ENCODE results near the gene RPGRIP1L.

RPGRIP1L gene

DNA sequence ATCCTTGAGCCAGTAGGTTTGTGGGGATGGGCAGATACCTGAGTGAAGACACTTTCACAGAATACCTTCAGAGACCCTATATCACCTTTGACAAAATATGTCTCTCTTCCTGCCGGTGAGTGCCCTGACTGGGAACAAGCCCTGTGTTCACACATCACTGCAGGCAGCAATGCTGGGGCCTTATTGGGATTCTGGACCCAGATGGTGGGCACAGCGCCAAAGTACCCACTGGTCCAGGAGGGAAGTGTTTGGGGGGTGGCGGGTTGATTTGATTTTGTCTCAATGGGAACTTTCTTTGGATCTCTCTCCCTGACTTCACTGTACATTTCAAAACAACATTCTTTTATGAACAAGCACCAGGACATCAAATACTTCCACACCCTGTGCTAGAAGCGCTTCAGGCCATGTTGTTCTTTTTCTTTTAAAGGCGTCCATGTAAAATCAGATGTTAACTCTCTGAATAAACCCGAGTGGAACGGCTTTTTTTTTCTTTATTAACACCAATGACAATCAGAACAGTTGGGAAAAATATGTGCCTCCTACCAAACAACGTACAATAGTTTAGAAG lies 138.3 kb downstream of the RPGRIP1L start:
- H3K4me2 ChIP-seq (ENCODE audit: low read length) = no peak overlapping the region
- H3K4me1 ChIP-seq (ENCODE audit: control insufficient read depth, insufficient read depth, low read length) = no peaks in the 10 kb centered on the region
- H3K36me3 ChIP-seq (ENCODE audit: insufficient read depth, low read length) = no peaks in the 10 kb centered on the region
- H3K27me3 ChIP-seq (ENCODE audit: control insufficient read depth, insufficient read depth, low read length) = peaks cover 14% of the 10 kb centered on the region
- H3K9me3 ChIP-seq (replicated peaks; ENCODE audit: low read length) = no peaks in the 10 kb centered on the region
- H3K9ac ChIP-seq (ENCODE audit: low read depth, low read length) = no peak overlapping the region
- H3K4me3 ChIP-seq (ENCODE audit: low read length) = no peak overlapping the region

DNA sequence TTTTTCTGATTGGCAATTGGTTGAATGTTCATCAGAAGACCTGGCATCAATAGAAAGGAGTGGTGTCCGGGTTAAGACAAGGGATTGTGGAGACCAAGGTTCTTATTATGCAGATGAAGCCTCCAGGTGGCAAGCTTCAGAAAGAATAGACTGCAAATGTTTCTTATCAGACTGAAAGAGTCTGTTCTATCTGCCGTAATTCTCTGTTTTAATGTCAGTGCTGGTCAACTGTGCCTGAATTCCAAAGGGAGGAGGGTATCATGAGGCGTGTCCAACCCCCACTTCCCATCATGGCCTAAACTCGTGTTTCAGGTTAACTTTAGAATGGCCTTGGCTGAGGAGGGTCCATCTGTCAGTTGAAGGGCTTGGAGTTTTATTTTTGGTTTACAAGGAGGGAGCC lies 140.2 kb downstream of the RPGRIP1L start:
- H3K27me3 ChIP-seq (ENCODE audit: control insufficient read depth, insufficient read depth, low read length) = peaks cover 3% of the 10 kb centered on the region
- no peaks in the 10 kb centered on the region for H3K4me1 ChIP-seq (ENCODE audit: control insufficient read depth, insufficient read depth, low read length)
- no peak overlapping the region for H3K9ac ChIP-seq (ENCODE audit: low read depth, low read length)
- H3K9me3 ChIP-seq (replicated peaks; ENCODE audit: low read length) = no peaks in the 10 kb centered on the region
- no peak overlapping the region for H3K4me3 ChIP-seq (ENCODE audit: low read length)
- H3K4me2 ChIP-seq (ENCODE audit: low read length) = no peak overlapping the region
- H3K36me3 ChIP-seq (ENCODE audit: insufficient read depth, low read length) = no peaks in the 10 kb centered on the region

DNA sequence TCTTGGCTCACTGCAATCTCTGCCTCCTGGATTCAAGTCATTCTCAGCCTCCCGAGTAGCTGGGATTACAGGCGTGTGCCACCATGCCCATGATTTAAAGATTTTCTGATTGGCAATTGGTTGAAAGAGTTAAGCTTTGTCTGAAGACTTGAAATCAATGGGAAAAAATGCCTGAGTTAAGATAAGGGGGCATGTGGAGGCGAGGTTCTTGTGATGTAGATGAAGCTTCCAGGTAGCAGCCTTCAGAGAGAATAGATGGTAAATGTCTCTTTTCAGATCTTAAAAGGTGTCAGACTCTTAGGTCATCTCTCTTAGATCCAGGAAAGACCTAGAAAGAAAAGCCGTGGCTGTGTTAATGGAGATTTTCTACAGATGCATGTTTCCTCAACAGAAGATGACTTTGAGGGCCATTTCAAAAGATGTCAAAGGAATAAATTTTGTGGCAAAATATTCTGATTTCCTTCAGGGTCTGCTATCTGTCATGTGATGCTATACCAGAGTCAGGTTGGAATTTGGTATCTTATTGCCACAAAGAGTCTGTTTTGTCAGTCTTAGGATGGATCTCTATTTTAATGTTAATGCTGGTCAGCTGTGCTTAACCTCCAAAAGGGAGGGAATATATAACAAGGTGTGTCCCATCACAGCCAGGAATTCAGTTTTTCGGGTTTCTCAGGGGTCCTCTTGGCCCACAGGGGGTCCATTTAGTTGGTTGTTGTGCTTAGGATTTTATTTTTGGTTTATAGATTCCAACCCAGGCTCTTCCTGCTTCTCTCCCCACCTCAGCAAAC lies 142.4 kb downstream of the RPGRIP1L start:
- peaks cover 5% of the 10 kb centered on the region for H3K27me3 ChIP-seq (ENCODE audit: control insufficient read depth, insufficient read depth, low read length)
- no peaks in the 10 kb centered on the region for H3K4me1 ChIP-seq (ENCODE audit: control insufficient read depth, insufficient read depth, low read length)
- H3K9ac ChIP-seq (ENCODE audit: low read depth, low read length) = no peak overlapping the region
- no peak overlapping the region for H3K4me3 ChIP-seq (ENCODE audit: low read length)
- no peaks in the 10 kb centered on the region for H3K36me3 ChIP-seq (ENCODE audit: insufficient read depth, low read length)
- no peak overlapping the region for H3K4me2 ChIP-seq (ENCODE audit: low read length)
- no peaks in the 10 kb centered on the region for H3K9me3 ChIP-seq (replicated peaks; ENCODE audit: low read length)

DNA sequence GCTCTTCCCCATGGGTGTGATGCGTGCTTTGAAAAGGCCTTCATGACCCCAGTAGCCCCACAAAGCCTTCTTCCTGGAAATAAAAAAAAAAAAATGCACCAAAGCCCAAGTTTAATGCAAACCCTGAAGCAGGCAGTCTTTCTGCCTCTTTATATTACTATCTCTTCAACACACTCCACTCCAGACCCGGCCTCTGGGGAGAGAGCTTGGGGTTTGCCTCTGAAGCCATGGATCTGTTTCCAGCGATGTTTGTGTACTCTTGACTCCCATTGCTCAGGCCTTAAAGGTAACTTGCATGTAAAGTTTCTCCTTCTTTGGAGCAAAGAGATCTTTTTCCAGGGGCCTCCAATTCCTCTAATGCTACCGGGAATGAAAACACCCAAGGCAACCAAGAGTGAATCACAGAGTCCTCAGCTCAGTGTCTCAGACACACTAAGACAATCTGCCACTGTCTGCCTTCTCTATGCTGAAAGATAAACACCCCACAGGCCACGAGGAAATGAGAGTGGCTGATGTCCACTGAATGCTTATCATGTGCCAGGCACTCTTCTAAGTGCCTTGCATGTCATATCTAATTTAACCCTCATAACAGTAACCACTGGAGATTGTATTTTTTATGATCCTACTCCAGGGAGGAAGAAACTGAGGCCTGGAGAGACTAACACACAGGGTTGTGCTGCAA lies 144.2 kb downstream of the RPGRIP1L start:
- no peaks in the 10 kb centered on the region for H3K36me3 ChIP-seq (ENCODE audit: insufficient read depth, low read length)
- H3K9ac ChIP-seq (ENCODE audit: low read depth, low read length) = no peak overlapping the region
- H3K4me1 ChIP-seq (ENCODE audit: control insufficient read depth, insufficient read depth, low read length) = no peaks in the 10 kb centered on the region
- H3K27me3 ChIP-seq (ENCODE audit: control insufficient read depth, insufficient read depth, low read length) = peaks cover 5% of the 10 kb centered on the region
- H3K4me2 ChIP-seq (ENCODE audit: low read length) = no peak overlapping the region
- no peaks in the 10 kb centered on the region for H3K9me3 ChIP-seq (replicated peaks; ENCODE audit: low read length)
- H3K4me3 ChIP-seq (ENCODE audit: low read length) = no peak overlapping the region

DNA sequence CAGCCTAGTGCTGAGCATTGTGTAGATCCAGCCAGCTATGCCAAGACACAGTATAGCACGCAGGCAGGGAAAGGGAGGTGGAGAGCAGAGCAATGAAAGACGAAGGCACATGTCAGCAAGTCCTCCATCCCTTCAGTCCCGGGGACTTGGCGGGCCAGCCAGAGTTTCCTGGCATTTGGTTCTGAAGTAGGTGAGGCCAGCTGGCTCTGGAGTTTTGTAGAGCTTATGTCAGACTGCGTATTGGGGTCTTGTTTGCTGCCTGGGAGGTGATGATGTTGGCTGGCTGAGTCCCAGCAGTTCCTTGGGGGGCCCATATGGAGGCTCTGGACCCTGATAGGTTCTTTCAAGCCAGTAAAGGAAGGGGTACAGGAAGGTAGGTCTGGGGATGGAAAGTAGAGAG lies 144.9 kb downstream of the RPGRIP1L start:
- no peaks in the 10 kb centered on the region for H3K36me3 ChIP-seq (ENCODE audit: insufficient read depth, low read length)

DNA sequence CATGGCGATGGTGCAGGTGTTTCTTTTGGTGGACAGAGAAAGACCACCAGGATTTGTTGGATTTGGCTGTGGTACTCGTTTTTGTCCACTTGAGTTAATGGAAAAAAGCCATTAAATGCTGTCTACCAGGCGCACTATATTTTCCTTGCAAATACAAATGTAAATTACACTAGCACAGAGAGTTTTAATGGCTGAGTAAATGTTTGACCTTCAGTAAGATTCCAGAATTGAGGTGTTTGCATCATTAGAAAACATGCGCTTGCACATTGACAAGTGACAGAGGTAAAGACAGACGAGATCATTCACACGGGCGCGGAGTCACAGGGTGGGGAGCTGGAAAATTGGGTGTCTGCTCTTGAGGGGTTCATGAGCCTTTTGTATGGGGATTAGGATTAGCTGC lies 147.1 kb downstream of the RPGRIP1L start:
- Histone ChIP-seq H3K4me2 (ENCODE audit: low read length) (no peak overlapping the region), H3K4me3 (ENCODE audit: low read length) (no peak overlapping the region), H3K9ac (ENCODE audit: low read depth, low read length) (no peak overlapping the region), H3K4me1 (ENCODE audit: control insufficient read depth, insufficient read depth, low read length) (no peaks in the 10 kb centered on the region), H3K27me3 (ENCODE audit: control insufficient read depth, insufficient read depth, low read length) (peaks cover 26% of the 10 kb centered on the region), H3K36me3 (ENCODE audit: insufficient read depth, low read length) (no peaks in the 10 kb centered on the region), H3K9me3 (replicated peaks; ENCODE audit: low read length) (no peaks in the 10 kb centered on the region)

More for the DNA sequence above, 144.9 kb downstream of the RPGRIP1L start:
- H3K4me3 ChIP-seq (ENCODE audit: low read length) = no peak overlapping the region
- H3K4me1 ChIP-seq (ENCODE audit: control insufficient read depth, insufficient read depth, low read length) = no peaks in the 10 kb centered on the region
- H3K4me2 ChIP-seq (ENCODE audit: low read length) = no peak overlapping the region
- H3K9ac ChIP-seq (ENCODE audit: low read depth, low read length) = no peak overlapping the region
- peaks cover 12% of the 10 kb centered on the region for H3K27me3 ChIP-seq (ENCODE audit: control insufficient read depth, insufficient read depth, low read length)
- H3K9me3 ChIP-seq (replicated peaks; ENCODE audit: low read length) = no peaks in the 10 kb centered on the region

DNA sequence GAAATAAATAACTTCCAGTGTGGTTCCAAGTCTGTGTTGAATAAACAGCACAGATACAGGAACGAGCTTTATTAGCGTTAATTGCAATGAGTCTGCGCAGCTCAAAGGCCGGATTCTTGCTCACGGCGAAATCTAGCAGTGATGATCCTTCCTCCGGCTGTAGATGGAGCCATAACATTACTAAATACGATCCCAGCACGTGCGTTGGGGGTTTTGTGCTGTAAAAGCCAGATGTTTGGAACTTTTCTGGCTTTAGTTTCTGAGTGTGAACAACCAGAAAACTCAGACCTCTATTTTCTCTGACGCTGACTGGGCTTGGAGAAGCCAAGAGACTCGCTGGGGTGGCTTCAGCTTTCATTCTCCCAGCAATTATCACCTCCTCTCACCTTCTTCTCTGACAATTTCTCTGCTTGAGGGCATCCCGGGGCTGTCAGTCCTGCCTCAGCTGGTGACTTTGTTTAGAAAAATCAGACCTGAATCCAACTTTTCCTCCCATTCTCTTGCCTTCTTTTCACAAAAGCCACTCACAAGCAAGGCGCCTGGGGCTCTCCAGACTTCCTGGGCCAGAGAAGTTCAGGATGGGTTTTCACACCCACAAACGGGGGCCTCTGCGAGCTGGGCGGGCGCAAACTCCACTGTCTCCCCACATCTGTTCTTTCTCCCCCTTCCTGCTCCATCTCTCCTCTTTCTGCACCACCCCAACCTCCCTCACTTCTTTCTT lies 153.5 kb downstream of the RPGRIP1L start:
- H3K9me3 ChIP-seq (replicated peaks; ENCODE audit: low read length) = no peaks in the 10 kb centered on the region
- H3K4me1 ChIP-seq (ENCODE audit: control insufficient read depth, insufficient read depth, low read length) = peaks cover 3% of the 10 kb centered on the region
- H3K36me3 ChIP-seq (ENCODE audit: insufficient read depth, low read length) = no peaks in the 10 kb centered on the region
- H3K27me3 ChIP-seq (ENCODE audit: control insufficient read depth, insufficient read depth, low read length) = peaks cover 55% of the 10 kb centered on the region
- peak overlapping the region; percentile 13 for H3K9ac ChIP-seq (ENCODE audit: low read depth, low read length)
- H3K4me2 ChIP-seq (ENCODE audit: low read length) = peak overlapping the region; percentile 56
- no peak overlapping the region for H3K4me3 ChIP-seq (ENCODE audit: low read length)

All from skeletal muscle satellite cell (primary cell).